GM06990 (cell line): Measurements from ENCODE around the gene HNRNPF.

Experiments
- DNase-seq: peaks from one replicate; pipeline ENCODE4 v3.0.0-alpha.2; 2011; ENCODE audit not compliant: insufficient read length; ENCODE audit errors: extremely low read depth
- H3K27me3 ChIP-seq: replicated peaks from 2 replicates; pipeline ENCODE4 v1.6.0; 2011; ENCODE audit warnings: low read length; ENCODE audit not compliant: control insufficient read depth, insufficient read depth
- H3K36me3 ChIP-seq: 2 replicates; pipeline ENCODE4 v1.5.1; 2011; ENCODE audit warnings: low read length; ENCODE audit not compliant: control insufficient read depth, insufficient read depth
- H3K4me3 ChIP-seq: replicated peaks from 2 replicates; pipeline ENCODE4 v1.5.1; 2011; ENCODE audit warnings: low read depth, mild to moderate bottlenecking, control low read depth, low read length
- TF ChIP-seq, protein P1 (sequence below): IDR thresholded peaks from 2 replicates; pipeline ENCODE4 v1.5.1; 2011; ENCODE audit warnings: low read length, control low read depth, mild to moderate bottlenecking, inconsistent platforms; ENCODE audit not compliant: insufficient read depth, poor library complexity, severe bottlenecking

HNRNPF gene

DNA sequence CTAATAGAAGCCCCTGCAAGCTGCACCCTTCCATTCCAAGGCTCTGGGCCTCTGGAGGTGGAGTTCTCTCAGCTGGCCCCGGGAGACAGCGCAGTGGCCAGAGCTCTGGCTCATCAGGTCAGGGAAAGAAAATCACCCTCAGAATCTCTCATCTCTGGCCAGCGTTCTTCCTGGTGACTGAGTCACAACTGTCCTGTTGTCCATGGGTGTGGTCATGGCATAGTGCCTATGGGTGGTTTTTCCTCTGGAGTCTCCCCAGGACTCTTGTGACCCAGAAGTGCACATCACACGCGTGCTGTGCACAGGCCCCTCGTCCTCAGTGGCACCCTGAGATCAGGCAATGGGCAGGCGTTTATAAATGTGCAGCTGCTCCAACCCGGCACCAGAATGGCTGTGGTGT is 64.9 kb downstream of the HNRNPF start:
- TF ChIP-seq, protein P1, sequence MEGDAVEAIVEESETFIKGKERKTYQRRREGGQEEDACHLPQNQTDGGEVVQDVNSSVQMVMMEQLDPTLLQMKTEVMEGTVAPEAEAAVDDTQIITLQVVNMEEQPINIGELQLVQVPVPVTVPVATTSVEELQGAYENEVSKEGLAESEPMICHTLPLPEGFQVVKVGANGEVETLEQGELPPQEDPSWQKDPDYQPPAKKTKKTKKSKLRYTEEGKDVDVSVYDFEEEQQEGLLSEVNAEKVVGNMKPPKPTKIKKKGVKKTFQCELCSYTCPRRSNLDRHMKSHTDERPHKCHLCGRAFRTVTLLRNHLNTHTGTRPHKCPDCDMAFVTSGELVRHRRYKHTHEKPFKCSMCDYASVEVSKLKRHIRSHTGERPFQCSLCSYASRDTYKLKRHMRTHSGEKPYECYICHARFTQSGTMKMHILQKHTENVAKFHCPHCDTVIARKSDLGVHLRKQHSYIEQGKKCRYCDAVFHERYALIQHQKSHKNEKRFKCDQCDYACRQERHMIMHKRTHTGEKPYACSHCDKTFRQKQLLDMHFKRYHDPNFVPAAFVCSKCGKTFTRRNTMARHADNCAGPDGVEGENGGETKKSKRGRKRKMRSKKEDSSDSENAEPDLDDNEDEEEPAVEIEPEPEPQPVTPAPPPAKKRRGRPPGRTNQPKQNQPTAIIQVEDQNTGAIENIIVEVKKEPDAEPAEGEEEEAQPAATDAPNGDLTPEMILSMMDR: no peak
- no peak overlapping the region for H3K4me3 ChIP-seq
- no peaks in the 10 kb centered on the region; the same call in 1 of the 2 replicates for H3K27me3 ChIP-seq
- no peaks in the 10 kb centered on the region for H3K36me3 ChIP-seq
- no peak for DNase-seq

DNA sequence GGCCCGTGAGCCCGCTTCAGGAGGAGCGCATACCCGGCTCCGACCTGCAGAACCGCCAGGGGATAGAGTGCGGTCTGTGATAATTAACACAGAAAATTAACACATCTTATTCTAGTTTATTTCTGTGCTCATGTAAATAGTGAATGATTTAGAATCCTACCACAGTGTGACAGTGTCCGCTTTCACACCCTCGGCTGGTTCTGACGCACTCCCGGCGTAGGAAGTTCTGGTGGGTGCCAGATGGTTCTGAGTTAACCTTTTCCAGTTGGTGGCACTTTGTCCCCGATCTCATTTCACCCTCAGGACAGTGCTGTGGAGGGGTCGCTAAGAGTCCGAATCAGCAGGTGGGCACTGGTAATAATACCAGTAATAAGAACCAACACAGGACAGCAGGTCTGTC is 65.9 kb downstream of the HNRNPF start:
- Histone ChIP-seq H3K4me3 (no peak overlapping the region), H3K36me3 (no peaks in the 10 kb centered on the region), H3K27me3 (no peaks in the 10 kb centered on the region; the same call in 1 of the 2 replicates)
- DNase-seq: no peak
- TF ChIP-seq, protein P1: no peak

DNA sequence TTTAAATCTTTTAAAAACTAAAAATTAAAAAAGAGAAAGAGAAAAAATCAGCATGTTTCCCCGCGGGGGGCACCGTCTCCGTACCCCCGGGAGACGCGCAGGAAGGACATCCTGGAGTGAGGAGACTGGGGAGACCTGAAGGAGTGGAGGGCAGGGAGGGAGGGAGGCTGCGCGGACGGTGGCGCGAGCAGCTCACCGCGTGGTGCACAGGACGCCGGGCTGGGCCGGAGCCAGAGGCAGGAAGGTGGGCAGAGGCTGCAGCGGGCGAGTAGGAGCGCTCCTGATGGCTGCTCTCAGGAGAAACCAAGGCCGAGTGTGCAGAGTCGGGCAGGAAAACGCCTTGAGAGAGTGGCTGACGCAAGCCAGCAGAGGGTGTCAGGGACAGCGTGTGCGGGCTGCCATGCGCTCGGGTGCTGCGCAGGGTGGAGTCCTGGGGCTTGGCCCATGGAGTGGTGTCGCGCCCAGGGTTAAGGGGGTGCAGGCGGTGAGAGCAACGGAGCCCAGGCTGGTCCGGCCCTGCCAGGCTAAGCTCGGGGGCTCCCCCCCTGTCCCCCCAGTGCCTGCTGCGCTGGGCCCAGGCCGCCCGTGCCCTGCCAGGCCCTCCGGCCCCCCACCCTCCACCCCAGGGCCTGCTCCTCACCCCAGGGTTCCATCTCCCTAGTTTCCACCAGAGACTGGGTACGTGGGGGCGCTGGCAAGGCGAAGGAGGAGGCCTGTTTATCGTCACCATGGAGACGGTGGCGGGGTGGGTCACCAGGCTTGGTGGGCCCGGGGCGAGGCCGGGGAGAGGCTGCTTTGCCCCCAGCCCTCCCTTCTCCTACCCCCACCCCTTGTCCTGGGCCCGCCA is 66.5 kb downstream of the HNRNPF start:
- Histone ChIP-seq H3K27me3 (no peaks in the 10 kb centered on the region; the same call in 1 of the 2 replicates), H3K36me3 (no peaks in the 10 kb centered on the region), H3K4me3 (no peak overlapping the region)
- TF ChIP-seq, protein P1: no peak
- DNase-seq: no peak

DNA sequence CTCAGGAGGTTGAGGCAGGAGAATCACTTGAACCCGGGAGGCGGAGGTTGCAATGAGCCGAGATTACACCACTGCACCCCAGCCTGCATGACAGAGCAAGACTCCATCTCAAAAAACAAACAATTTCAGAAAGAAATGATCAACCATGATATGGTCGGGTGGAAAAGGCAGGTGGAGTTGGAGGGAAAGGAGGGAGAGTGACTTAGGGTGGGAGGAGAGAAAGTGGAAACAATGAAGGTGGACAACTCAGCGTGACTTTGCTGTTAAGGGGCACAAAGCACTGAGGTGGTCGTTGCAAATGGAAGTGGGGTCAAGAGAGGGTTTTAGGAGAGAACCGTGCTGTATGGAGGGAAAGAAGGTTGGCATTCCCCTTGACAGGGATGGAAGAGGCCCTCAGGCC is 67.5 kb downstream of the HNRNPF start:
- Histone ChIP-seq H3K36me3 (no peaks in the 10 kb centered on the region), H3K27me3 (no peaks in the 10 kb centered on the region; the same call in 1 of the 2 replicates), H3K4me3 (no peak overlapping the region)
- no peak for DNase-seq
- TF ChIP-seq, protein P1: no peak

DNA sequence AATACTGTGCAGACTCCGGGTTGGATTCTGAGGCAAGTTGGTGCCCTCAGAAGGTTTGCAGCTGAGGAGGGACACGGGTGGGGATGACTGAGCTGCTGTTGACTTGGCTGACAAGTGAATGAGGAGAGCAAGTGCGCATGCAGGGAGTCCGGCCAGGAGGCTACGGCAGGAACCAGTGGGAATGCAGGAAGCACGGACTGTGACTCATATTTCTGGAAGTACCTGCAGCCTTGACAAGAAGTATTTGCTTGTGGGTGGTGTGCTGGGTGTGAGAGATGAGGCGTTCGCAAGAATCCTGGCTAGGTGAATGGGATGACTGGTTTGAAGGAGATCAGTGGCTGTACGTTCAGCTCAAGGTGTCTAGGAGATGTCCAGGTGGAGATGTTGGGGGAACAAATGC is 68.4 kb downstream of the HNRNPF start:
- Histone ChIP-seq H3K4me3 (no peak overlapping the region), H3K36me3 (no peaks in the 10 kb centered on the region), H3K27me3 (no peaks in the 10 kb centered on the region; the same call in 1 of the 2 replicates)
- TF ChIP-seq, protein P1: no peak
- no peak for DNase-seq
